Urothelium cell line (cell line): Measurements from ENCODE around the gene DIP2A.

Experiments
- DNase-seq: peaks from one replicate; pipeline ENCODE4 v3.0.0; 2011; ENCODE audit warnings: low spot score, mixed read lengths
- FAIRE-seq: peaks from 2 replicates; lab custom pipeline; 2011; peaks lifted over from hg19 to GRCh38; lab: Jason Lieb, UNC

DIP2A gene, protein sequence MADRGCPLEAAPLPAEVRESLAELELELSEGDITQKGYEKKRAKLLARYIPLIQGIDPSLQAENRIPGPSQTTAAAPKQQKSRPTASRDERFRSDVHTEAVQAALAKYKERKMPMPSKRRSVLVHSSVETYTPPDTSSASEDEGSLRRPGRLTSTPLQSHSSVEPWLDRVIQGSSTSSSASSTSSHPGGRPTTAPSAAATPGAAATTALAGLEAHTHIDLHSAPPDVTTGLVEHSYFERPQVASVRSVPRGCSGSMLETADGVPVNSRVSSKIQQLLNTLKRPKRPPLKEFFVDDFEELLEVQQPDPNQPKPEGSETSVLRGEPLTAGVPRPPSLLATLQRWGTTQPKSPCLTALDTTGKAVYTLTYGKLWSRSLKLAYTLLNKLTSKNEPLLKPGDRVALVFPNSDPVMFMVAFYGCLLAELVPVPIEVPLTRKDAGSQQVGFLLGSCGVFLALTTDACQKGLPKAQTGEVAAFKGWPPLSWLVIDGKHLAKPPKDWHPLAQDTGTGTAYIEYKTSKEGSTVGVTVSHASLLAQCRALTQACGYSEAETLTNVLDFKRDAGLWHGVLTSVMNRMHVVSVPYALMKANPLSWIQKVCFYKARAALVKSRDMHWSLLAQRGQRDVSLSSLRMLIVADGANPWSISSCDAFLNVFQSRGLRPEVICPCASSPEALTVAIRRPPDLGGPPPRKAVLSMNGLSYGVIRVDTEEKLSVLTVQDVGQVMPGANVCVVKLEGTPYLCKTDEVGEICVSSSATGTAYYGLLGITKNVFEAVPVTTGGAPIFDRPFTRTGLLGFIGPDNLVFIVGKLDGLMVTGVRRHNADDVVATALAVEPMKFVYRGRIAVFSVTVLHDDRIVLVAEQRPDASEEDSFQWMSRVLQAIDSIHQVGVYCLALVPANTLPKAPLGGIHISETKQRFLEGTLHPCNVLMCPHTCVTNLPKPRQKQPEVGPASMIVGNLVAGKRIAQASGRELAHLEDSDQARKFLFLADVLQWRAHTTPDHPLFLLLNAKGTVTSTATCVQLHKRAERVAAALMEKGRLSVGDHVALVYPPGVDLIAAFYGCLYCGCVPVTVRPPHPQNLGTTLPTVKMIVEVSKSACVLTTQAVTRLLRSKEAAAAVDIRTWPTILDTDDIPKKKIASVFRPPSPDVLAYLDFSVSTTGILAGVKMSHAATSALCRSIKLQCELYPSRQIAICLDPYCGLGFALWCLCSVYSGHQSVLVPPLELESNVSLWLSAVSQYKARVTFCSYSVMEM (N-terminal part only)

DNA sequence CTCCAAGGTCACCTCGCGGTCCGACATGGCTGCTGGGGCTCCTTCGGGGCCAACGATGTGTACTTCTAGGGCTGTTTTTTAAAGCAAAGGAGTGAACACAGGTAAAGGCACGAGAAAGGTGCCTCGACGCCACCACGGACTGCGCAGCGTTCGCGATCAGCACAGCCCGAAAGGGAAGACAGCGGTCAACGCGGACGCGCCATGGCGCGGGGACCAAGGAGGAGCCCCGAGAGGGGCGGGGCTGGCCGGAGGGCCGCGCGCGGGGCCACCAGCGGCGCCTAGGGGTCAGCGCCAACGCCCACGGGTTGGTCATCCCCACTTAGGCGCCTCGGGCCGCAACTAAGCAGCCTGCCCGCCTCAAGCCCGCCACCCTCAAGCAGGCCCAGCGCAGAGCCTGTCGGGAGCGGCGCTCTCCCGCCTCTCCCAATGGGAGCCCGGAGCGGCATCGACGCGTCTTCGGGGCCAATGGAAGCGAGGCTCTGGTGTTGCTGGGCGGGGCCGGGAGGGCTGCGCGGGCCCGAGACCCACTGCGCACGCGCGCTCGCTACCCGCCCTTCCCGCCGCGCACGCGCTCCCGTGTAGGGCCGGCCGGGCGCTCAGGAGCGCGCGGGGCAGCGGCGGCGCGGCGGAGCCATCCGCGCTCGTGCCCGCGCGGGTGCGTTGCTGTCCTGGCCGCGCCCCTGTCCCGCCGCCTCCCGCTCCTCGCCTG lies at the start of gene DIP2A:
DIP2A (plus strand) TSS at position 577 of the 709 bp plus-strand sequence. CDS start 241 bp downstream, outside the sequence.
- FAIRE-seq = no peak

GRCh38 chr21:46409641-46410406 lies 48.9 kb upstream of the DIP2A start:
- FAIRE-seq (no peak), DNase-seq (no peak)

More for the DNA sequence above, at the start of gene DIP2A:
- DNase-seq = peak; percentile 98

- DNase-seq (no peak), FAIRE-seq (no peak)
These were observed 48.2 kb upstream of the DIP2A start for GRCh38 chr21:46410516-46410915.

DNA sequence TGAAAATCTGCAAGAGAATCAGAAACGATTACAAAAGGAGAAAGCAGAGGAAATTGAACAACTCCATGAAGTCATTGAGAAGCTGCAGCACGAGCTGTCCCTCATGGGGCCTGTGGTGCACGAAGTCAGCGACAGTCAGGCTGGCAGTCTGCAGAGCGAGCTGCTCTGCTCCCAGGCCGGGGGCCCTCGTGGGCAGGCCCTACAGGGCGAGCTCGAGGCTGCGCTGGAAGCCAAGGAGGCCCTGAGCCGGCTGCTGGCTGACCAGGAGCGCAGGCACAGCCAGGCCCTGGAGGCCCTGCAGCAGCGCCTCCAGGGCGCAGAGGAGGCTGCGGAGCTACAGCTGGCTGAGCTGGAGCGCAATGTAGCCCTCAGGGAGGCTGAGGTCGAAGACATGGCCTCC lies 47.5 kb upstream of the DIP2A start:
- FAIRE-seq (no peak), DNase-seq (no peak)

DNA sequence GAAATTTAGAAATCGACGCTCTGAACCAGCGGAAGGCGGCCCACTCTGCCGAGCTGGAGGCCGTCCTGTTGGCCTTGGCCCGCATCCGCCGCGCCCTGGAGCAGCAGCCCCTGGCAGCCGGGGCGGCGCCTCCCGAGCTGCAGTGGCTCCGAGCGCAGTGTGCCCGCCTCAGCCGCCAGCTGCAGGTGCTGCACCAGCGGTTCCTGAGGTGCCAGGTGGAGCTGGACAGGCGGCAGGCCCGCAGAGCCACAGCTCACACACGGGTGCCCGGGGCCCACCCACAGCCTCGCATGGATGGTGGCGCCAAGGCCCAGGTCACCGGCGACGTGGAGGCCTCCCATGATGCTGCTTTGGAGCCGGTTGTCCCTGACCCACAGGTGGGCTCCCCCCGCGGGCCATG lies 47.0 kb upstream of the DIP2A start:
- no peak for DNase-seq
- no peak for FAIRE-seq

GRCh38 chr21:46412521-46413364 lies 45.9 kb upstream of the DIP2A start:
- no peak for DNase-seq
- no peak for FAIRE-seq

GRCh38 chr21:46413365-46413696 lies 45.4 kb upstream of the DIP2A start:
- DNase-seq (no peak), FAIRE-seq (no peak)

DNA sequence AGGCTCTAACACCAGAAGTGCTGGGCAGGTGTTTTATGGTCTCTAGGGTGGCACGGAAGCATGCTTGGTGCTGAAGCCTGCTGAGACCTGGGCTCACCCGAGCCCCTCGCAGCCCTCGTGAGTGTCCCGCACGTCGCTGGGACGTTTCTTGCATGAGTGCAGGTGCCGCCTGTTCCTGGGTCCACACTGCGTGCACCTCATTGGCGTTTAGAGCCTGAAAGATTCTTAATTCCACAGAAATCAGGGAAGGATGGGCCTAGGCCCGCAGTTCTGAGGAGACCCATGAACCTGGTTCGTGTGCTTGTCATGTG lies 43.8 kb upstream of the DIP2A start:
- no peak for FAIRE-seq
- no peak for DNase-seq

DNA sequence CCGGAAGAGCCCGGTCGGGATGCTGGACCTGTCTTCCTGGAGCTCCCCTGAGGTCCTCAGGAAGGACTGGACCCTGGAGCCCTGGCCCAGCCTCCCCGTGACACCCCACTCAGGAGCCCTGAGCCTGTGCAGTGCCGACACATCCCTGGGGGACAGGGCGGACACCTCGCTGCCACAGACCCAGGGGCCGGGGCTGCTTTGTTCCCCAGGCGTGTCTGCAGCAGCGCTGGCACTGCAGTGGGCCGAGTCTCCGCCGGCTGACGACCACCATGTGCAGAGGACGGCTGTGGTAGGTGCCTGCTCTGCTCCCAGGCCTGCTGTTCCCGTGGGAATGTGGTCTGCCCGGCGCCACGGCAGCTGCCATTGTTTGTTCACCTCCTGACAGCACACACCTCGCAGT lies 42.1 kb upstream of the DIP2A start:
- FAIRE-seq (no peak), DNase-seq (no peak)

DNA sequence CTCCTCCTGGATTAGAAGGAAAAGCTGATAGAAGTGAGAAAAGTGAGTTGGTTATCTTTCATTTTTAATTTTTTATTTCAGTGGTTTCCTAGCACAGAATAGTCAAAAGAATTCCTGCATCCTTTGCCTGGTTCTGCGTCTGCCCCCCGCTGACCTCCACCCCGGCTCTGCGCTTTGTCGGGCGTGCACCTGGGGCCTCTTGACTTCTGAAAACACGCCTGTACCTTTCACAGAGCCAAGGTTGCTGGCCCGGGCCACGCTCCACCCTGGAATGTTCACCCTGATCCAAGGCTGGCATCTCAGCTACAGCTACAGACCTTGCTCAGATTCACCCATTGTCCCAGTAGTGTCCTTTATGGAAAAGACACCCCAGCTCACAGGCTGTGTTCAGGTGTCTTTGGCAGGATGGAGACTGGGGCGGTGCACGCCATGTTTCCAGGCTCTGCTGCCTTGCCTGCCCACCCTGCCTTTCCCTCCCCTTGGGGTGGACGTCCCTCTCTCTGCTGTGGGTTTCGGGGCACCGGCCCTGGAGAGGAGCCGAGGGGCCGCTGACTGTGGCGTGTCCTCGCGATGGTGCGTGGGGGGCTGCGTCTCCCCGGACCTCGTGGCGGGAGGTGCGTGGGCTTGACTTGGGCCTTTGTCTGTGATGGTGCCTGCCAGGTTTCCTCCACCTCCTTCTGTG lies 40.3 kb upstream of the DIP2A start:
- DNase-seq (no peak), FAIRE-seq (no peak)

- DNase-seq = no peak
- no peak for FAIRE-seq
These were observed 38.2 kb upstream of the DIP2A start for GRCh38 chr21:46420241-46421190.

GRCh38 chr21:46421191-46421750 lies 37.4 kb upstream of the DIP2A start:
- no peak for DNase-seq
- no peak for FAIRE-seq

DNA sequence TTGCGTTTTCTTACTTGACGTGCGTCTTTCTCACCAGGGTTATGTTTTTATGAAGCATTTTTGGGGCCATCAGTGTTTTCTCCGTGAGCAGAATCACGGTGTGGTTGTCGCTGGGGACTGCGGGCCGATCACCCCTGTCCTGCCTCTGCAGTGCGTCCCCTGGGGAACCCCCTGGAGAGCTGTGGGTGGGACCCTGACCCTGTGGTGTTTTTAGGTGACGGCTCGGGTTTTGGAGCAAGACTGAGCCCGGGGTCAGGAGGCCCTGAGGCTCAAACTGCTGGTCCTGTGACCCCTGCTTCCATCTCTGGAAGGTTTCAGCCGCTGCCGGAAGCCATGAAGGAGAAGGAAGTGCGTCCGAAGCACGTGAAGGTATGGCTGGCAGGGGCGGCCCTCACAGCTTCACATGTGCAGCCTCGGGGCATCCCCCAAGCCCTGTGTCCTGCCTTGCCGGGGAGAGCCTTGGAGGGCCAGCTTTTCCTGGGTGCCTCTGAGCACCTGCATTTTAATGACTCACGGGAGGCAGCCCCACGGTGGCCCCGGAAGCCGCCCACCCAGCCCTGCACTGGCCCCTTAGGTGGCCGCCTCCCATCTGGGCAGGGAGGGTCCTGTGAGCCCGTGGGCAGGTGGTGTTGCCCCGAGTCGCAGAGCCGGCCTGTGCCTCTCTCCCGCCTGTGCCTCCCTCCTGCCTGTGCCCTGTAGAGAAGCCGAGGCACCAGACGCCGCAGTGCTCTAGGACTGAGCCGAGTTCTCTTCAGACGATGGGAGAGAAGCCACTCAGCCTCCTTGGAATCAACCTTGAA lies 36.7 kb upstream of the DIP2A start:
- FAIRE-seq = no peak
- DNase-seq = no peak

- no peak for FAIRE-seq
- DNase-seq = no peak
These were observed 36.0 kb upstream of the DIP2A start for GRCh38 chr21:46422636-46423241.

DNA sequence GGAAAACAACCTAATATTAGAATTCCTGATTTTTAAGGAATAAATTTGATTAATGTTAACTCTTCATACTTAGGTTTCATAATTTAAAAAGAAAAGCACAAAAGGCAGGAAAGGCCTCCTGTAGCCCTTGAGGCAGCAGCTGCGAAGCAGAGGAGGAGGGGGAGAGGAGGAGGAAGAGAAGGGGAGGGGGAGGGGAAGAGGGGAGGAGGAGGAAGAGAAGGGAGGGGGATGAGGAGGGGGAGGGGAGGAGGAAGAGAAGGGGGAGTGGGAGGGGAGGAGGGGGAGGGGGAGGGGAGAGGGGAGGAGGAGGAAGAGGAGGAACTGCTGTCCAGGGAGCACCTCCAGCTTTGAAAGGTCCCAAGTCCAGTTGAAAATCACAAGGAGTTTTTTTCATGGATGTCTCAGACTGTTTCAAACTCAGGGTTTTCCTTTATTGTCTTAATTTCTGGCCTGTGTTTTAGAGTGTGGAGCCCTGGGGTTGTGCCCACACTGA lies 35.1 kb upstream of the DIP2A start:
- DNase-seq (no peak), FAIRE-seq (no peak)
